Mesendoderm (in vitro differentiated cells): ENCODE data around the gene MGMT.

Experiments
- DNase-seq: peaks from one replicate; pipeline ENCODE4 v3.0.0; 2013
- H2AK5ac ChIP-seq: 2 replicates; pipeline ENCODE4 v1.6.1; 2013; ENCODE audit warnings: low read length, inconsistent platforms
- H2BK120ac ChIP-seq: 2 replicates; pipeline ENCODE4 v1.6.1; 2013; ENCODE audit warnings: low read depth, mild to moderate bottlenecking, low read length, moderate library complexity, mixed read lengths
- H2BK15ac ChIP-seq: replicated peaks from 2 replicates; pipeline ENCODE4 v1.6.1; 2013; ENCODE audit warnings: low read depth, mild to moderate bottlenecking, moderate library complexity
- H2BK5ac ChIP-seq: 2 replicates; pipeline ENCODE4 v1.6.1; 2013; ENCODE audit warnings: low read length, inconsistent platforms
- H3K18ac ChIP-seq: 2 replicates; pipeline ENCODE4 v1.6.1; 2013; ENCODE audit warnings: mild to moderate bottlenecking, low read length, mixed read lengths
- H3K23ac ChIP-seq: one replicate; pipeline ENCODE4 v1.6.1; 2013; ENCODE audit warnings: low read length
- H3K27ac ChIP-seq: 2 replicates; pipeline ENCODE4 v1.5.1; 2013; ENCODE audit warnings: low read depth, mild to moderate bottlenecking, inconsistent platforms, low read length, moderate library complexity
- H3K27me3 ChIP-seq: 2 replicates; pipeline ENCODE4 v1.6.1; 2013; ENCODE audit warnings: low read length, control low read depth, mild to moderate bottlenecking, inconsistent platforms; ENCODE audit not compliant: insufficient read depth, poor library complexity
- H3K36me3 ChIP-seq: 2 replicates; pipeline ENCODE4 v1.6.1; 2013; ENCODE audit warnings: low read length, inconsistent platforms; ENCODE audit not compliant: control insufficient read depth, insufficient read depth
- H3K4ac ChIP-seq: one replicate; pipeline ENCODE4 v1.6.1; 2013; ENCODE audit warnings: low read depth, mild to moderate bottlenecking, low read length, moderate library complexity
- H3K4me1 ChIP-seq: 2 replicates; pipeline ENCODE4 v1.6.1; 2013; ENCODE audit warnings: low read depth, low read length, inconsistent platforms; ENCODE audit not compliant: control insufficient read depth
- H3K4me2 ChIP-seq: 2 replicates; pipeline ENCODE4 v1.6.1; 2013; ENCODE audit warnings: low read length
- H3K4me3 ChIP-seq: 2 replicates; pipeline ENCODE4 v1.5.1; 2013; ENCODE audit warnings: mild to moderate bottlenecking, low read length
- H3K56ac ChIP-seq: one replicate; pipeline ENCODE4 v1.6.1; 2013; ENCODE audit warnings: low read length
- H3K79me1 ChIP-seq: 2 replicates; pipeline ENCODE4 v1.6.1; 2013; ENCODE audit warnings: low read length, inconsistent platforms
- H3K79me2 ChIP-seq: 2 replicates; pipeline ENCODE4 v1.6.1; 2013; ENCODE audit warnings: mild to moderate bottlenecking, low read length; ENCODE audit not compliant: control insufficient read depth, insufficient read depth
- H3K9ac ChIP-seq: 2 replicates; pipeline ENCODE4 v1.6.1; 2013; ENCODE audit warnings: low read length, inconsistent platforms
- H4K5ac ChIP-seq: one replicate; pipeline ENCODE4 v1.6.1; 2013; ENCODE audit warnings: low read length
- H4K8ac ChIP-seq: one replicate; pipeline ENCODE4 v1.6.1; 2013; ENCODE audit warnings: low read depth, mild to moderate bottlenecking, control low read depth, low read length, moderate library complexity
- WGBS: extraction: QIAGEN DNeasy Blood & Tissue Kit; methylation state at CpG from one replicate; pipeline ENCODE4 v1.1.7; 2013; ENCODE audit warnings: low lambda C conversion rate, missing lambda C conversion rate; ENCODE audit not compliant: insufficient coverage; ENCODE audit errors: extremely low coverage; 5-methylcytosine and 5-hydroxymethylcytosine counted together

MGMT gene

DNA sequence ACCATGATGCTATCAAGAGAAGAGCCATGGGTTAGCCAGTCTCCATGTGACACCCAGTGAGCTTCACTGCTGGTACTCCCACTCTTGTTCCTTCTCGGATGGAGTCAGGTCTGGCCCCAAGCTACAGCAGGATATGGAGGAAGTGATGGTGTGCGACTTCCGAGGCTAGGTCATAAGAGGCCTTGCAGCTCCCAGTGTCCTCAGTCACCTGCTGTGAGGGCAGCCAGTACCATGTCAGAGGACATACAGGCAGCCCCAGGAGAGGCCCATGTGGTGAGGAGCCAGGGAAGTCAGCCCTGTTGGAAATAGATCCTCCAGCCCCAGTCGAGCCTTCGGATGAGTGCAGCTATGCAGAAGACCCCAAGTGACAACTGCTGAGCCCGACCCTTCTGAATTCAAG is 260.0 kb downstream of the MGMT start:
- Histone ChIP-seq H3K36me3 (no peaks in the 10 kb centered on the region), H2BK120ac (no peak overlapping the region), H3K23ac (no peak overlapping the region), H3K4me1 (no peaks in the 10 kb centered on the region), H3K18ac (no peak overlapping the region), H3K79me2 (no peaks in the 10 kb centered on the region), H3K4me2 (no peak overlapping the region), H2BK5ac (no peak overlapping the region), H3K4ac (no peak overlapping the region), H3K27me3 (no peaks in the 10 kb centered on the region), H3K56ac (no peak overlapping the region), H4K8ac (no peak overlapping the region), H2AK5ac (no peak overlapping the region), H4K5ac (no peak overlapping the region), H3K27ac (no peak overlapping the region), H3K4me3 (no peak overlapping the region), H3K79me1 (no peaks in the 10 kb centered on the region), H3K9ac (no peak overlapping the region), H2BK15ac (no peak overlapping the region)
- no CpG with 5 or more reads among the region's 6 CpGs for WGBS
- no peak for DNase-seq

DNA sequence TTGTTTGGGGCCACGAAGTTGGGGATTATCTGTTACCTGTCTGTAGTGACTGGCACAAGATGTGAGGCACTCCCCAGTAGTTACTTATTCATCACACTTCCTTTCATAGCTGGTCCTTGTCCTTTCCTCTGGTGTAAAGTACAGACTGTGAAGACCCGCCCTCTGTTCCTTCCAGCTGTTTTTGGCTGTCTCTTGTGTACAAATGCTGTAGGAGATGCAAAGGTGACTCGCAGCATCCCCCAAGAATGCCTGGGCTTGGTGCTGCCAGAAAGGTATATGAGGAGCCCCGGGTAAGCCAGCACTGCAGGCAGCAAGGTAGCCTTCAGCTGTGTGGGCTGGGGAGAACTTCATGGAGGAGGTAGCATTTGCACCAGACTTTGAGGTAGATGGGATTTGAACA is 260.5 kb downstream of the MGMT start:
- Histone ChIP-seq H3K36me3 (no peaks in the 10 kb centered on the region), H2BK15ac (no peak overlapping the region), H3K56ac (no peak overlapping the region), H4K5ac (no peak overlapping the region), H2BK5ac (no peak overlapping the region), H3K9ac (no peak overlapping the region), H3K18ac (no peak overlapping the region), H3K4me2 (no peak overlapping the region), H3K79me1 (no peaks in the 10 kb centered on the region), H3K27me3 (no peaks in the 10 kb centered on the region), H3K23ac (no peak overlapping the region), H2BK120ac (no peak overlapping the region), H4K8ac (no peak overlapping the region), H3K4me3 (no peak overlapping the region), H2AK5ac (no peak overlapping the region), H3K79me2 (no peaks in the 10 kb centered on the region), H3K4ac (no peak overlapping the region), H3K4me1 (no peaks in the 10 kb centered on the region), H3K27ac (no peak overlapping the region)
- no CpG with 5 or more reads among the region's 4 CpGs for WGBS
- DNase-seq = no peak

DNA sequence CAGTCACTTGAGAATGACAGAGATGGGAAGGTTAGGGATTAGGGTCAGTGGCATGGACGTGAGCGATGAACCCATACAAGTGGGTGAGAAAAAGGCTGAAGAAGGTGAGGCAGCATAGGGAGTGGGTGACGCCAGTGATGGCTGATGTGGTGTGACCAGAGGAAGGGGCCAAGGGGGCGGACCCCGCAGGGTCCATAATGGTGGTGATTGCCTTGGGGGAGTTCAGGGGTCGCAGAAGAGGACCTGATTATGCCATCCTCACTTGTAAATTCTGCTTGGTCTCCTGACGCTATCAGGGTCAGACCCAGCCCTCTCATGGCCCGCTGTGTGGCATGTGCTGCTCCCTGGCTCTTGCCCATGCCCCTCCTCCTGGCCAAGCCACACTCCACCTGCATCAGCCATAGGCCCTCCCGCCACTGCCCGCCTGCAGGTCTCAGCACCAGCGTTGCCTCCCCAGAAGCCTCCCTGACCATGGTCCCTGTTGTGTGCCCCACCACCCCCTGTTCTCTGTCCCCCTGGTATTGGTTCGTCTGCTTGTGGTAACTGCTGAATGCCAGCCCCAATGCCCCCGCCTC is 261.3 kb downstream of the MGMT start:
- H3K4me1 ChIP-seq = no peaks in the 10 kb centered on the region

DNA sequence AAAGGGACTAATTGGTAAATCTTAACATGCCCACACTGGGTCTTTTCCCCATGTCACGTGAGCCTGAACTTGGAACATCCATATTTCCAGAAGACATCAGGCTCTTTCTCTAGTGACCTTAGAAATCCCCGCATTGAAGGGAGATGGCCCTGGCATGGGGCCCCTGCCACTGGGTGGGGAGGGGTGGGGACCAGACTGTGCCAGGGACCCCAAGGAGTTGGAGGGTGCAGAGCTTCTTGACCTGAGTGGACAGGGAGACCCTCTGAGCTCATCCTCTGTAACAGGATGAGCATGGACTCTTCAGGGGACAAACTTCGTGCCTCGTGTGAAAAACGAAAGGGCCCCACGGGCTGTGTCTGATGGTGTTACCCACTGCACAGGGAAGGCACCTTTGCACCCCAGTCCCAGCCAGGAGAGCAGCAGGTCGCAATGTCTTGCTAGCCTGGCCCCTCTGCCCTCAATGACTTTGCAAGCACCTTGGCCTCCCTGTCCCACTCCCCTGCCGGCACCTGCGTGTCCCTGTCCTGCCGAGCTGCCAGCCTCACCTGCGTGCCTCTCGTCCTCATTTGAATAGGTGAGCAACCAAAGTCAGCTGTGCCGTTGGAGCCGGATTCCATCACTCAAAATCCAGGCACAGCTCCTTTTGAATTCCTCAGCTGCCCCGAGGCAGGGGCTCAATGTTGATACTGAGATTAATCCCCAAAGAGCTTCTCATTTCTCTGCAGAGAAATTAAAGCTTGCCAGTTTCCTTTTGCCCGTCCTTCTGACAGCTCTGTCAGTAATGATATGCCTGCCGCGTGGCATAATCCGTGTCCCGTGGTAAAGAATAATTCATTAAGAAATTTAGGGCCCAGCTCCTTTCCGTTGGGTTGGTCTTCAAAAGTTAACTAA is 262.1 kb downstream of the MGMT start:
- H3K27me3 ChIP-seq = no peaks in the 10 kb centered on the region
- no peak overlapping the region for H3K9ac ChIP-seq
- H2BK5ac ChIP-seq = no peak overlapping the region
- no peak overlapping the region for H3K4me3 ChIP-seq
- no peaks in the 10 kb centered on the region for H3K36me3 ChIP-seq
- no peak overlapping the region for H3K18ac ChIP-seq
- no peak overlapping the region for H4K8ac ChIP-seq
- no peaks in the 10 kb centered on the region for H3K79me2 ChIP-seq
- DNase-seq = no peak
- no peaks in the 10 kb centered on the region for H3K79me1 ChIP-seq
- H3K27ac ChIP-seq = no peak overlapping the region
- H3K56ac ChIP-seq = no peak overlapping the region
- WGBS = no CpG with 5 or more reads among the region's 21 CpGs
- H2BK15ac ChIP-seq = no peak overlapping the region
- H2AK5ac ChIP-seq = no peak overlapping the region
- no peak overlapping the region for H2BK120ac ChIP-seq
- H3K4ac ChIP-seq = no peak overlapping the region
- no peak overlapping the region for H4K5ac ChIP-seq
- H3K23ac ChIP-seq = no peak overlapping the region
- H3K4me1 ChIP-seq = no peaks in the 10 kb centered on the region
- no peak overlapping the region for H3K4me2 ChIP-seq

More for the DNA sequence above, 261.3 kb downstream of the MGMT start:
- Histone ChIP-seq H3K36me3 (no peaks in the 10 kb centered on the region), H2AK5ac (no peak overlapping the region), H3K9ac (no peak overlapping the region), H4K8ac (no peak overlapping the region), H4K5ac (no peak overlapping the region), H3K18ac (no peak overlapping the region), H3K4me3 (no peak overlapping the region), H3K4me2 (no peak overlapping the region), H3K27me3 (no peaks in the 10 kb centered on the region), H3K23ac (no peak overlapping the region), H3K79me1 (no peaks in the 10 kb centered on the region), H2BK15ac (no peak overlapping the region), H3K27ac (no peak overlapping the region), H3K79me2 (no peaks in the 10 kb centered on the region), H3K56ac (no peak overlapping the region), H2BK5ac (no peak overlapping the region), H3K4ac (no peak overlapping the region), H2BK120ac (no peak overlapping the region)
- WGBS = no CpG with 5 or more reads among the region's 13 CpGs
- DNase-seq = no peak

DNA sequence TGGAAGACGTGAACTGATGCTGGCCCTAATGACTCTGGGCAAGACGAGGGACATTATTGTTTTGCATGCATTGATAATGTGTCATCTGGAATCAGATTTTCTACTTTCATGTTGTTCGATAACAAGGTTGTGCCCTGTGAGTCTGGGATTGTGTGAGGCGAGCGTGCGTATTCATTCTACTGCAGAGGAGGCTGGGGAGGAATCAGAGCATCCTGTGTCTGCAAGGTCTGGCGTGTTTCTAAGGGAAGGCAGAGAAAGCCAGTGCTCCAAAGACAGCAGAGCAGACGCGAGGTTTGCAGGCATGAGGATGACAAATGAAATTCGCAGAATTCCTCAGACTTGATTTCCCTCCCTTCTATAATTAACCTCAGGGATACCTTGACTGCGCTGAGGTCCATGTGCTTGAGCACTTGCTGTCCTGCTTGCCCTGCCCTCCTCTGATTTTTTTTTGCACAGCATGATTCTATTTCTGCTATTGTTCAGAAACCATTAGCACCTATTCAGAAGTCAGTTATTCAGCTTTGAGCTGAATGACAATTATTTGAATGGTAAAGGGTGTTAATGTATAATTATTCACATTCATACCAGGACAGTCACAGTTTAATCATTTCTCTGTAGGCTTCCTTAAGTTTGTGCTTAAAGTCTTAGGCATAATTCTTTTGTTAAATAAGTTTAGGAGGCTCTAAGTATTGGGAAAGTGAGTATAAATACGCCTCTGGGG is 263.4 kb downstream of the MGMT start:
- Histone ChIP-seq H3K79me1 (no peaks in the 10 kb centered on the region), H3K4me1 (no peaks in the 10 kb centered on the region), H2AK5ac (no peak overlapping the region), H3K79me2 (no peaks in the 10 kb centered on the region), H4K5ac (no peak overlapping the region), H2BK15ac (no peak overlapping the region), H3K27ac (no peak overlapping the region), H3K4me3 (no peak overlapping the region), H3K18ac (no peak overlapping the region), H3K23ac (no peak overlapping the region), H3K9ac (no peak overlapping the region), H3K4ac (no peak overlapping the region), H3K27me3 (no peaks in the 10 kb centered on the region), H3K36me3 (no peaks in the 10 kb centered on the region), H2BK5ac (no peak overlapping the region), H4K8ac (no peak overlapping the region), H3K4me2 (no peak overlapping the region), H3K56ac (no peak overlapping the region), H2BK120ac (no peak overlapping the region)
- no peak for DNase-seq
- no CpG with 5 or more reads among the region's 12 CpGs for WGBS
